GM12878 (cell line): ENCODE data around the gene SOCS1. TPM values are rescaled to one million over a fixed set of nuclear protein-coding genes. Genes with fewer than 3 reads are reported as not detected.

Source experiments
- ATAC-seq: fragments of 200-7000 bp; cut with Tn5 transposase; 3 replicates; pipeline ENCODE4 v1.9.1; 2020; ENCODE audit warnings: mild to moderate bottlenecking, moderate library complexity
- BruUV-seq: library from RNA; stranded (reverse); fragments of 400-500 nt; replicated peaks from 2 replicates; lab custom pipeline; 2021; lab: Mats Ljungman, UMichigan
- CTCF ChIA-PET: fragments of 300-600 bp; sonication (Branson Sonifier 250); formaldehyde crosslinking; extraction: SDS; loops from one replicate; lab custom pipeline; 2021; ENCODE audit warnings: inconsistent platforms; lab: Yijun Ruan, JAX
- POLR2A ChIA-PET: fragments of 350-600 bp; formaldehyde crosslinking; extraction: SDS; loops from one replicate; lab custom pipeline; 2021; ENCODE audit warnings: inconsistent platforms; lab: Charles Lee
- RAD21 ChIA-PET: fragments of 300-600 bp; sonication (Branson Sonifier 250); formaldehyde crosslinking; loops from one replicate; lab custom pipeline; 2023; ENCODE audit warnings: antibody characterized with exemption; ENCODE audit not compliant: unreplicated experiment; lab: Charles Lee
- SMC1A ChIA-PET: fragments of 300-600 bp; sonication (Branson Sonifier 250); formaldehyde crosslinking; loops from one replicate; lab custom pipeline; 2023; ENCODE audit not compliant: unreplicated experiment, uncharacterized antibody; lab: Charles Lee
- DNase-seq: peaks from one replicate; pipeline ENCODE4 v3.0.0-alpha.2; 2011; ENCODE audit warnings: low read depth, low spot score
- FAIRE-seq: peaks from 3 replicates; lab custom pipeline; 2011; peaks lifted over from hg19 to GRCh38; lab: Jason Lieb, UNC
- H2AFZ ChIP-seq: 2 replicates; pipeline ENCODE4 v1.6.0; 2011; ENCODE audit warnings: low read depth, low read length, control low read depth; ENCODE audit not compliant: control insufficient read depth
- H3K27ac ChIP-seq: 2 replicates; pipeline ENCODE4 v1.5.1; 2011; ENCODE audit warnings: control low read depth; ENCODE audit not compliant: control insufficient read depth, insufficient read depth
- H3K27me3 ChIP-seq, 2 experiments: replicated peaks in 1 of 2; 2 replicates each; pipeline versions ENCODE4 v1.6.0 to v1.6.1; 2011; ENCODE audit warnings: low read length in 1 of 2; ENCODE audit not compliant: control insufficient read depth in 2 of 2, insufficient read depth in 2 of 2
- H3K36me3 ChIP-seq, 2 experiments: 2 replicates each; pipeline ENCODE4 v1.5.1; 2011; ENCODE audit warnings: low read length in 1 of 2; ENCODE audit not compliant: control insufficient read depth in 2 of 2, insufficient read depth in 2 of 2
- H3K4me1 ChIP-seq: 2 replicates; pipeline ENCODE4 v1.6.1; 2011; ENCODE audit warnings: mild to moderate bottlenecking, low read length, moderate library complexity, mixed read lengths; ENCODE audit not compliant: control insufficient read depth, insufficient read depth
- H3K4me2 ChIP-seq: 2 replicates; pipeline ENCODE4 v1.6.0; 2011; ENCODE audit warnings: control low read depth; ENCODE audit not compliant: control insufficient read depth, insufficient read depth
- H3K4me3 ChIP-seq: fragments of 200-600 bp; sonication (generic); 2 replicates; pipeline ENCODE4 v1.5.1; 2016
- H3K79me2 ChIP-seq: 2 replicates; pipeline ENCODE4 v1.6.0; 2011; ENCODE audit warnings: low read length; ENCODE audit not compliant: control insufficient read depth, insufficient read depth
- H3K9ac ChIP-seq: 2 replicates; pipeline ENCODE4 v1.8.0; 2011; ENCODE audit warnings: low read length, control low read depth, mixed read lengths; ENCODE audit not compliant: control insufficient read depth, insufficient read depth
- H3K9me3 ChIP-seq: replicated peaks from 3 replicates; pipeline ENCODE4 v1.5.1; 2011; ENCODE audit warnings: mild to moderate bottlenecking, low read length; ENCODE audit not compliant: control insufficient read depth, insufficient read depth
- H4K20me1 ChIP-seq: 2 replicates; pipeline ENCODE4 v1.6.0; 2011; ENCODE audit not compliant: control insufficient read depth, insufficient read depth
- CREB1 ChIP-seq: IDR thresholded peaks from 2 replicates; pipeline ENCODE4 v1.6.1; 2012; ENCODE audit warnings: low read depth, mild to moderate bottlenecking, inconsistent platforms
- MYC ChIP-seq: IDR thresholded peaks from 2 replicates; pipeline ENCODE4 v1.6.1; 2011; ENCODE audit warnings: mild to moderate bottlenecking, low read length, moderate library complexity, inconsistent platforms; ENCODE audit not compliant: insufficient read depth, insufficient replicate concordance, insufficient read length, severe bottlenecking
- NBN ChIP-seq: fragments of 450-650 bp; IDR thresholded peaks from 2 replicates; pipeline ENCODE4 v1.6.1; 2016
- ZNF24 ChIP-seq: fragments of 450-650 bp; IDR thresholded peaks from 2 replicates; pipeline ENCODE4 v1.6.1; 2017; ENCODE audit warnings: antibody characterized with exemption, mild to moderate bottlenecking
- ZNF622 ChIP-seq: fragments of 450-650 bp; IDR thresholded peaks from 2 replicates; pipeline ENCODE4 v1.6.1; 2017; ENCODE audit warnings: mild to moderate bottlenecking, inconsistent platforms
- ZZZ3 ChIP-seq: IDR thresholded peaks from 2 replicates; pipeline ENCODE4 v1.6.1; 2011; ENCODE audit warnings: low read depth; ENCODE audit not compliant: control insufficient read depth, insufficient read length
- WGBS: methylation state at CpG from one replicate; pipeline ENCODE4 v1.1.6; 2016; ENCODE audit warnings: low lambda C conversion rate; ENCODE audit not compliant: insufficient replicate concordance, insufficient coverage; ENCODE audit errors: missing lambda C conversion rate; 5-methylcytosine and 5-hydroxymethylcytosine counted together
- in situ Hi-C: fragments of 300-500 bp; cut with MboI; formaldehyde crosslinking; loops from 9 replicates; pipeline ENCODE4 v1.14.3; 2018; ENCODE audit warnings: mixed read lengths
- intact Hi-C: fragments of 100-400 bp; cut with micrococcal nuclease; formaldehyde crosslinking; loops from one replicate; pipeline ENCODE4 v1.14.2; 2022; ENCODE audit not compliant: unreplicated experiment
- polyA plus RNA-seq, 11 experiments: library from polyadenylated mRNA; depleted of rRNA in 4 of 11; unstranded in 6 of 11; stranded (reverse) in 5 of 11; fragments of >200 nt; fragmentation: Nextera tagmentation in 4 of 11; fragmentation: Illumina TruSeq in 1 of 11; extraction: Ambion mirVana in 4 of 11; extraction: Trizol in 1 of 11; gene quantifications; 1 replicate in 1 of 11; 2 replicates in 10 of 11; pipeline versions ENCODE4 v1.2.1 to v1.2.3, GENCODE V29; 2011 to 2016; ENCODE audit warnings: inconsistent platforms in 2 of 11, missing spikeins in 2 of 11, low read depth in 1 of 11
- total RNA-seq, 4 experiments: library from RNA; depleted of rRNA in 3 of 4; stranded (reverse); fragments of >200 nt in 3 of 4; fragmentation: Illumina TruSeq in 1 of 4; extraction: Trizol in 1 of 4; gene quantifications; 2 replicates each; pipeline versions ENCODE4 v1.2.1 to v1.2.3, GENCODE V29; 2013 to 2021
- TF ChIP-seq, protein P1 (sequence below): fragments of 450-650 bp; IDR thresholded peaks from 2 replicates; pipeline ENCODE4 v1.6.1; 2017; ENCODE audit warnings: antibody characterized with exemption, mild to moderate bottlenecking, moderate library complexity

The SOCS1 gene
- total and polyA plus RNA-seq, 10 of the 15 experiments (the other 5 are each of a cell fraction or from before 2014, with no cell fraction given) = 0.42 to 39.8 (median 11.2) TPM

DNA sequence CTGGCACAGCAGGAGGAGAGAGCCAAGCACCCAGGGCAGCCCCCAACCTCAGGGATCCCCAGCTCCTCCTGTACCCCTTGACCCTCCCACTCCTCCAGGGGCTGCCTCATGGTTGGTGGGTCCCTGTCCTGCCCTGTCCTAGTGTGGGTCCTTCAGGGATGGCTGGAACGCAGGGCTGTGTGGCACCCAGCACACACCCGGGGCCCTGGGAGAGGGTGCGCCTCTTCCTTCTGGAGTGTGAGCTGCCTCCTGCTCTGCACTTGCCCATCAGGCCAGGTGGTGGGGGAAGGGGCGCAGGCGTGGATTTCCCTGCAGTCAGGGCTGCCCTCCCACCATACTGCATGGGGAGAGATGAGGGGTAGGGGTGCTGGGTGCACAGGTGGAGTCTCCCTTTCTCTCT lies 42.6 kb downstream of the SOCS1 start:
- FAIRE-seq (no peak), ATAC-seq (peak; percentile 6; the same call in 2 of the 3 replicates), DNase-seq (no peak)
- TF ChIP-seq ZNF622 (no peak), ZNF24 (no peak), NBN (no peak), MYC (no peak), ZZZ3 (no peak), CREB1 (no peak)
- TF ChIP-seq, protein P1, sequence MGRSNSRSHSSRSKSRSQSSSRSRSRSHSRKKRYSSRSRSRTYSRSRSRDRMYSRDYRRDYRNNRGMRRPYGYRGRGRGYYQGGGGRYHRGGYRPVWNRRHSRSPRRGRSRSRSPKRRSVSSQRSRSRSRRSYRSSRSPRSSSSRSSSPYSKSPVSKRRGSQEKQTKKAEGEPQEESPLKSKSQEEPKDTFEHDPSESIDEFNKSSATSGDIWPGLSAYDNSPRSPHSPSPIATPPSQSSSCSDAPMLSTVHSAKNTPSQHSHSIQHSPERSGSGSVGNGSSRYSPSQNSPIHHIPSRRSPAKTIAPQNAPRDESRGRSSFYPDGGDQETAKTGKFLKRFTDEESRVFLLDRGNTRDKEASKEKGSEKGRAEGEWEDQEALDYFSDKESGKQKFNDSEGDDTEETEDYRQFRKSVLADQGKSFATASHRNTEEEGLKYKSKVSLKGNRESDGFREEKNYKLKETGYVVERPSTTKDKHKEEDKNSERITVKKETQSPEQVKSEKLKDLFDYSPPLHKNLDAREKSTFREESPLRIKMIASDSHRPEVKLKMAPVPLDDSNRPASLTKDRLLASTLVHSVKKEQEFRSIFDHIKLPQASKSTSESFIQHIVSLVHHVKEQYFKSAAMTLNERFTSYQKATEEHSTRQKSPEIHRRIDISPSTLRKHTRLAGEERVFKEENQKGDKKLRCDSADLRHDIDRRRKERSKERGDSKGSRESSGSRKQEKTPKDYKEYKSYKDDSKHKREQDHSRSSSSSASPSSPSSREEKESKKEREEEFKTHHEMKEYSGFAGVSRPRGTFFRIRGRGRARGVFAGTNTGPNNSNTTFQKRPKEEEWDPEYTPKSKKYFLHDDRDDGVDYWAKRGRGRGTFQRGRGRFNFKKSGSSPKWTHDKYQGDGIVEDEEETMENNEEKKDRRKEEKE = no peak
- RAD21 ChIA-PET = interaction anchor here (1.1 to 1.8 kb wide), 4 partner anchors 12 to 64 kb away, joined by 3 to 8 read pairs (median 5); partner anchors contain the start of gene SOCS1
- H3K27ac ChIP-seq = no peak overlapping the region
- no TSS peak for BruUV-seq
- SMC1A ChIA-PET = interaction anchor here (1.1 to 1.2 kb wide), 2 partner anchors 8 to 12 kb away, joined by 3 to 4 read pairs; no protein-coding TSS in a partner anchor
- CTCF ChIA-PET = no interaction called here
- intact Hi-C loops = no loop called here
- H2AFZ ChIP-seq = no peak overlapping the region
- H3K9ac ChIP-seq = no peak overlapping the region
- no peak overlapping the region for H3K4me2 ChIP-seq
- H3K4me3 ChIP-seq = no peak overlapping the region
- no peaks in the 10 kb centered on the region for H3K27me3 ChIP-seq
- POLR2A ChIA-PET = interaction anchor here (0.7 to 1.9 kb wide), 3 partner anchors 11 to 138 kb away, joined by 3 to 8 read pairs (median 5); no protein-coding TSS in a partner anchor
- no peaks in the 10 kb centered on the region for H4K20me1 ChIP-seq
- H3K4me1 ChIP-seq = peaks cover 27% of the 10 kb centered on the region
- WGBS = 66% methylated on average over 5 of the region's 5 CpGs
- no peaks in the 10 kb centered on the region for H3K79me2 ChIP-seq
- no peaks in the 10 kb centered on the region for H3K36me3 ChIP-seq
- peaks cover 10% of the 10 kb centered on the region for H3K9me3 ChIP-seq
- in situ Hi-C loops = no loop called here
